CD14-positive monocyte (primary cell): ENCODE results near the gene PIGZ. TPM values are rescaled to one million over a fixed set of nuclear protein-coding genes. Genes with fewer than 3 reads are reported as not detected.
A peak's percentile ranks its signal among the peaks of the same experiment; 100 is the strongest.

Experiments
- DNase-seq, 3 donors: peaks; one replicate each; pipeline ENCODE4 v3.0.0-alpha.2; 2011 to 2022
- H2AFZ ChIP-seq: 2 replicates; pipeline ENCODE4 v1.6.0; 2012; ENCODE audit warnings: mild to moderate bottlenecking, low read depth, low read length, inconsistent platforms; ENCODE audit not compliant: insufficient read depth, poor library complexity, severe bottlenecking
- H3K27ac ChIP-seq, 2 donors: 1 replicate in 1 of 2; 2 replicates in 1 of 2; pipeline ENCODE4 v1.5.1; 2012 to 2013; ENCODE audit warnings: low read length in 2 of 2, control low read depth in 1 of 2, inconsistent platforms in 1 of 2, low read depth in 1 of 2, mild to moderate bottlenecking in 1 of 2
- H3K27me3 ChIP-seq, 2 donors: one replicate each; pipeline versions ENCODE4 v1.6.0 to v1.6.1; 2011 to 2013; ENCODE audit warnings: low read length in 2 of 2; ENCODE audit not compliant: control insufficient read depth in 2 of 2, insufficient read depth in 2 of 2
- H3K36me3 ChIP-seq, 2 donors: replicated peaks in 1 of 2; 1 replicate in 1 of 2; 2 replicates in 1 of 2; pipeline versions ENCODE4 v1.5.1 to v1.6.1; 2012 to 2013; ENCODE audit warnings: low read length in 2 of 2, control low read depth in 1 of 2, inconsistent platforms in 1 of 2, mild to moderate bottlenecking in 1 of 2; ENCODE audit not compliant: insufficient read depth in 2 of 2, control insufficient read depth in 1 of 2
- H3K4me1 ChIP-seq, 2 donors: 1 replicate in 1 of 2; 2 replicates in 1 of 2; pipeline versions ENCODE4 v1.5.1 to v1.6.1; 2012 to 2013; ENCODE audit warnings: low read length in 2 of 2, control low read depth in 1 of 2, inconsistent platforms in 1 of 2, mild to moderate bottlenecking in 1 of 2, moderate library complexity in 1 of 2; ENCODE audit not compliant: insufficient read depth in 2 of 2, control insufficient read depth in 1 of 2
- H3K4me2 ChIP-seq: replicated peaks from 2 replicates; pipeline ENCODE3; 2012; ENCODE audit warnings: low read length, moderate library complexity, mild to moderate bottlenecking; ENCODE audit not compliant: poor library complexity, severe bottlenecking; ENCODE audit errors: extremely low read depth
- H3K4me3 ChIP-seq, 3 experiments: fragments of 200-600 bp in 1 of 3; sonication (generic) in 1 of 3; replicated peaks in 1 of 3; 1 replicate in 2 of 3; 2 replicates in 1 of 3; pipeline ENCODE4 v1.5.1; 2011 to 2013; ENCODE audit warnings: low read length in 3 of 3, mild to moderate bottlenecking in 3 of 3, control low read depth in 2 of 3, low read depth in 2 of 3, inconsistent platforms in 1 of 3, moderate library complexity in 1 of 3
- H3K79me2 ChIP-seq: 2 replicates; pipeline ENCODE4 v1.6.0; 2012; ENCODE audit warnings: mild to moderate bottlenecking, control low read depth, inconsistent platforms, low read length, moderate library complexity; ENCODE audit not compliant: insufficient read depth
- H3K9ac ChIP-seq: 2 replicates; pipeline ENCODE4 v1.6.0; 2017; ENCODE audit warnings: low read length, mild to moderate bottlenecking; ENCODE audit not compliant: insufficient read depth, poor library complexity, severe bottlenecking
- H3K9me3 ChIP-seq, 2 donors: replicated peaks in 1 of 2; 1 replicate in 1 of 2; 2 replicates in 1 of 2; pipeline versions ENCODE4 v1.5.1 to v1.6.1; 2012 to 2013; ENCODE audit warnings: low read length in 2 of 2, control low read depth in 1 of 2; ENCODE audit not compliant: control insufficient read depth in 1 of 2, insufficient read depth in 1 of 2
- H4K20me1 ChIP-seq: 2 replicates; pipeline ENCODE4 v1.6.0; 2012; ENCODE audit warnings: mild to moderate bottlenecking, low read length, control low read depth, moderate library complexity; ENCODE audit not compliant: insufficient read depth
- H3K27ac Mint-ChIP-seq, 7 donors: one replicate each; pipeline ENCODE4 v1.8.0; 2020; ENCODE audit warnings: mild to moderate bottlenecking in 7 of 7, mixed read lengths in 7 of 7, moderate library complexity in 6 of 7, inconsistent platforms in 2 of 7
- H3K27me3 Mint-ChIP-seq, 3 donors: one replicate each; pipeline ENCODE4 v1.8.0; 2021 to 2022; ENCODE audit warnings: low read depth in 3 of 3, mild to moderate bottlenecking in 3 of 3, mixed read lengths in 3 of 3, moderate library complexity in 3 of 3, inconsistent platforms in 1 of 3
- H3K36me3 Mint-ChIP-seq, 2 donors: one replicate each; pipeline ENCODE4 v1.8.0; 2020; ENCODE audit warnings: mixed read lengths in 2 of 2, inconsistent platforms in 1 of 2, mild to moderate bottlenecking in 1 of 2
- H3K4me1 Mint-ChIP-seq: one replicate; pipeline ENCODE4 v1.8.0; 2020; ENCODE audit warnings: mild to moderate bottlenecking, mixed read lengths
- H3K4me3 Mint-ChIP-seq, 2 donors: one replicate each; pipeline ENCODE4 v1.8.0; 2020; ENCODE audit warnings: mild to moderate bottlenecking in 2 of 2, mixed read lengths in 2 of 2, moderate library complexity in 1 of 2
- H3K9me3 Mint-ChIP-seq, 7 donors: one replicate each; pipeline ENCODE4 v1.8.0; 2020 to 2022; ENCODE audit warnings: mixed read lengths in 7 of 7, mild to moderate bottlenecking in 6 of 7, moderate library complexity in 6 of 7, inconsistent platforms in 2 of 7
- WGBS: methylation state at CpG from one replicate; pipeline ENCODE4 v1.1.5; 2013; ENCODE audit warnings: missing lambda C conversion rate; ENCODE audit not compliant: insufficient coverage; 5-methylcytosine and 5-hydroxymethylcytosine counted together
- intact Hi-C, 2 donors: fragments of 100-400 bp; cut with micrococcal nuclease; formaldehyde crosslinking; loops; one replicate each; pipeline versions ENCODE4 v1.15.0 to v1.15.1; 2023
- polyA minus RNA-seq: library from RNA; depleted of rRNA, polyadenylated mRNA; stranded (reverse); fragments of >200 nt; gene quantifications from 2 replicates; pipeline ENCODE4 v1.2.3, GENCODE V29; 2012
- polyA plus RNA-seq, 3 donors: library from polyadenylated mRNA; depleted of rRNA in 1 of 3; unstranded in 2 of 3; stranded (reverse) in 1 of 3; fragments of 300-500 nt in 2 of 3; fragments of >200 nt in 1 of 3; fragmentation: Illumina TruSeq in 2 of 3; gene quantifications; 1 replicate in 2 of 3; 2 replicates in 1 of 3; pipeline ENCODE4 v1.2.3, GENCODE V29; 2012 to 2021
- total RNA-seq, 12 experiments: library from RNA in 1 of 12; stranded (reverse) in 1 of 12; fragments of 120-200 nt in 1 of 12; gene quantifications; one replicate each; pipeline ENCODE4 v1.2.4 and lab custom pipeline; 2013 to 2026; ENCODE audit warnings: mixed read lengths in 6 of 12, inconsistent platforms in 1 of 12
- TF ChIP-seq, protein P1 (sequence below): fragments of 200-600 bp; IDR thresholded peaks from one replicate; pipeline ENCODE4 v1.8.0; 2022; ENCODE audit warnings: antibody characterized with exemption, mild to moderate bottlenecking

Gene PIGZ, protein sequence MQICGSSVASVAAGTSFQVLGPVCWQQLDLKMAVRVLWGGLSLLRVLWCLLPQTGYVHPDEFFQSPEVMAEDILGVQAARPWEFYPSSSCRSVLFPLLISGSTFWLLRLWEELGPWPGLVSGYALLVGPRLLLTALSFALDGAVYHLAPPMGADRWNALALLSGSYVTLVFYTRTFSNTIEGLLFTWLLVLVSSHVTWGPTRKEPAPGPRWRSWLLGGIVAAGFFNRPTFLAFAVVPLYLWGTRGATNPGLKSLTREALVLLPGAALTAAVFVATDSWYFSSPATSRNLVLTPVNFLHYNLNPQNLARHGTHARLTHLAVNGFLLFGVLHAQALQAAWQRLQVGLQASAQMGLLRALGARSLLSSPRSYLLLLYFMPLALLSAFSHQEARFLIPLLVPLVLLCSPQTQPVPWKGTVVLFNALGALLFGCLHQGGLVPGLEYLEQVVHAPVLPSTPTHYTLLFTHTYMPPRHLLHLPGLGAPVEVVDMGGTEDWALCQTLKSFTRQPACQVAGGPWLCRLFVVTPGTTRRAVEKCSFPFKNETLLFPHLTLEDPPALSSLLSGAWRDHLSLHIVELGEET
- 1.7 TPM for total RNA-seq (2013)
- polyA plus RNA-seq (1 to 10 TPM; 1.6 to 3.8 (median 1.9) TPM), polyA minus RNA-seq (0.69 and 2.3 TPM in 2 replicates), total RNA-seq (lab: John Stamatoyannopoulos, UW) (0.06 to 2.3 (median 1.2) reads per million in 11 experiments)

DNA sequence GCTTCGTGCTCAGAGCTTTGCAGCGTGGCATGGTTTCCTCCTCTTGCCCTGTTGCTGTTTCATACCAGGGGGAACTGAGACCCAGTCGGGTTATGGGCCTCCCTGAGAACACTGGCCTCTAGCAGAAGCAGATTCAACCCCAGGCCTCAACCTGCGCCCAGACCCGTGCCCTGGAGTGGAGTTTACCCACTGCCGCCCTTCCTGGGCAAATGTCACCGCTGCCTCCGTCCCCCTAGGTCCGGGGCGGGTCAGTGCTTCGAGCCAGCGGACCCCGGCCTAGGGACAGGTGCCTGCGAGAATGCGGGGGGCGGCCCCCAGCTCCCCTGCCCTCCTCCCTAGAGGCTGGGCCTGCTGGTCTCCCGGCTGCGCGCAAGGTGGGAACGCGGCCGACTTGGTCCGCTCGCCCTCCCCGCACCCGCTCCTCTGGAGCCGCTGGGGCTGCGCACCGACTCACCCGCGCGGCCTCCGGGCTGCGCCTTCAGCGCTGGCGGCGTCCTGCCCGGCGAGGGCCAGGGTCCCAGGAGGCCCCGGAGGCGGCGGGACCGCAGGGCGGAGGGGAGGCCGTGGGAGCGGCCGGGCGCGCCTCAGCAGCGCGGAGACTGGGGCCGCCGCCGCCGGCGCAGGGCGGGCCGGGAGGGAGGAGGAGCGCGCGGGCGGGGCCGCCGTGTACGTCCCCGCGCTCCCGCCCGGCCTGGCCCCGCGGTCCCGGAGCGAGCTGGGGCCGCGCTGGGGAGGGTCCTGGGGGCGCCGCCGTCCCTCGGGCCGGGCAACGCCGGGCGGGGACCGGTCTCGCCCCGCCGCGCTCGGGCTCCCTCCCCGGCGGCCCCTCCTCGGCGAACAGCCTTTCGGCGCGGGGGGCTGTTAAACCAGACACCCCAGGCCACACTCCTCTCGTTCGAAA is at the start of gene PIGZ:
Gene PIGZ, minus strand, starts transcription at position 601 of the 901 bp plus-strand sequence. CDS start 16,802 bp downstream, outside the sequence.
- intact Hi-C loops, result loop anchor here in 1 of 2 donors (2.0 kb wide), 1 partner anchor 130 kb away; no protein-coding TSS in a partner anchor
- H4K20me1 ChIP-seq, result no peaks in the 10 kb centered on the region
- H3K36me3 ChIP-seq, result no peaks in the 10 kb centered on the region
- peaks cover 0 to 18% (median 14%) of the 10 kb centered on the region in 7 donors for H3K9me3 Mint-ChIP-seq
- peak in 1 of 3 donors; percentile 39 for DNase-seq
- peak within 1 kb of the TSS in 2 of 7 donors; percentile 30 to 60 for H3K27ac Mint-ChIP-seq
- H3K4me1 ChIP-seq, result peaks cover 12 to 13% of the 10 kb centered on the region in 2 donors
- peaks cover 16% of the 10 kb centered on the region for H3K4me1 Mint-ChIP-seq
- H3K4me2 ChIP-seq, result peak within 1 kb of the TSS; percentile 99
- H2AFZ ChIP-seq, result peak within 1 kb of the TSS; percentile 95
- WGBS, result 1% methylated on average over 98 of the region's 98 CpGs
- peak within 1 kb of the TSS; percentile 84 to 89 for H3K4me3 Mint-ChIP-seq
- peaks cover 10% of the 10 kb centered on the region for H3K79me2 ChIP-seq
- TF ChIP-seq, protein P1, sequence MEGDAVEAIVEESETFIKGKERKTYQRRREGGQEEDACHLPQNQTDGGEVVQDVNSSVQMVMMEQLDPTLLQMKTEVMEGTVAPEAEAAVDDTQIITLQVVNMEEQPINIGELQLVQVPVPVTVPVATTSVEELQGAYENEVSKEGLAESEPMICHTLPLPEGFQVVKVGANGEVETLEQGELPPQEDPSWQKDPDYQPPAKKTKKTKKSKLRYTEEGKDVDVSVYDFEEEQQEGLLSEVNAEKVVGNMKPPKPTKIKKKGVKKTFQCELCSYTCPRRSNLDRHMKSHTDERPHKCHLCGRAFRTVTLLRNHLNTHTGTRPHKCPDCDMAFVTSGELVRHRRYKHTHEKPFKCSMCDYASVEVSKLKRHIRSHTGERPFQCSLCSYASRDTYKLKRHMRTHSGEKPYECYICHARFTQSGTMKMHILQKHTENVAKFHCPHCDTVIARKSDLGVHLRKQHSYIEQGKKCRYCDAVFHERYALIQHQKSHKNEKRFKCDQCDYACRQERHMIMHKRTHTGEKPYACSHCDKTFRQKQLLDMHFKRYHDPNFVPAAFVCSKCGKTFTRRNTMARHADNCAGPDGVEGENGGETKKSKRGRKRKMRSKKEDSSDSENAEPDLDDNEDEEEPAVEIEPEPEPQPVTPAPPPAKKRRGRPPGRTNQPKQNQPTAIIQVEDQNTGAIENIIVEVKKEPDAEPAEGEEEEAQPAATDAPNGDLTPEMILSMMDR, result no peak
- H3K9me3 ChIP-seq, result peaks cover 4 to 23% of the 10 kb centered on the region in 2 donors
- H3K27me3 Mint-ChIP-seq, result peaks cover 15 to 23% (median 17%) of the 10 kb centered on the region in 3 donors
- H3K4me3 ChIP-seq, result peak within 1 kb of the TSS; percentile 53 to 82 (median 59)
- peaks cover 9 to 18% of the 10 kb centered on the region in 2 donors for H3K36me3 Mint-ChIP-seq
- no peaks in the 10 kb centered on the region for H3K27me3 ChIP-seq
- peak within 1 kb of the TSS; percentile 79 for H3K9ac ChIP-seq
- H3K27ac ChIP-seq, result peak within 1 kb of the TSS; percentile 32 to 73
